Spleen (tissue), 7 donors: ENCODE results near the gene ASAP2.

Experiments
- CTCF ChIP-seq, 11 experiments: fragments of 200-600 bp in 7 of 11; fragments of 450-650 bp in 4 of 11; sonication (generic) in 4 of 11; IDR thresholded peaks in 8 of 11; conservative IDR thresholded peaks in 3 of 11; 1 replicate in 7 of 11; 2 replicates in 4 of 11; pipeline versions ENCODE4 v1.4.0 to v1.8.0; 2016 to 2021; ENCODE audit warnings: antibody characterized with exemption in 11 of 11, inconsistent platforms in 4 of 11, mild to moderate bottlenecking in 1 of 11
- POLR2A ChIP-seq, 3 donors: fragments of 450-650 bp; IDR thresholded peaks; one replicate each; pipeline ENCODE4 v1.5.1; 2017; ENCODE audit warnings: antibody characterized with exemption in 3 of 3, mild to moderate bottlenecking in 1 of 3
- POLR2AphosphoS5 ChIP-seq, 3 donors: sonication (generic); formaldehyde crosslinking; IDR thresholded peaks; one replicate each; pipeline ENCODE4 v1.5.1; 2017; ENCODE audit warnings: antibody characterized with exemption in 3 of 3
- donor health status: DM: no; HTN: no; CAD: no; lungs with moderate emphysema.
- donor health status: DM: no; HTN: no; CAD: no.
- donor health status: DM: no; HTN: no; CAD: no.

- TF ChIP-seq CTCF (IDR thresholded peaks at IDR 0.05 in 8 of 11, conservative IDR thresholded peaks at IDR 0.05 in 3 of 11) = no peak
- no peak for TF ChIP-seq POLR2AphosphoS5 (IDR thresholded peaks at IDR 0.05)
- TF ChIP-seq POLR2A (IDR thresholded peaks at IDR 0.05) = no peak
These were observed 85.3 kb downstream of the ASAP2 start for GRCh38 chr2:9291866-9292265.
